Mesendoderm (in vitro differentiated cells): ENCODE measurements around the gene TRIM71.
"Not testable (repeated sequence)": the region's sequence is repeated elsewhere in the genome, so short reads cannot be mapped to it uniquely, and the experiment has no call there.

Experiments used
- DNase-seq: peaks from one replicate; pipeline ENCODE4 v3.0.0; 2013
- H2AK5ac ChIP-seq: 2 replicates; pipeline ENCODE4 v1.6.1; 2013; ENCODE audit warnings: low read length, inconsistent platforms
- H2BK120ac ChIP-seq: 2 replicates; pipeline ENCODE4 v1.6.1; 2013; ENCODE audit warnings: low read depth, mild to moderate bottlenecking, low read length, moderate library complexity, mixed read lengths
- H2BK15ac ChIP-seq: replicated peaks from 2 replicates; pipeline ENCODE4 v1.6.1; 2013; ENCODE audit warnings: low read depth, mild to moderate bottlenecking, moderate library complexity
- H2BK5ac ChIP-seq: 2 replicates; pipeline ENCODE4 v1.6.1; 2013; ENCODE audit warnings: low read length, inconsistent platforms
- H3K18ac ChIP-seq: 2 replicates; pipeline ENCODE4 v1.6.1; 2013; ENCODE audit warnings: mild to moderate bottlenecking, low read length, mixed read lengths
- H3K23ac ChIP-seq: one replicate; pipeline ENCODE4 v1.6.1; 2013; ENCODE audit warnings: low read length
- H3K27ac ChIP-seq: 2 replicates; pipeline ENCODE4 v1.5.1; 2013; ENCODE audit warnings: low read depth, mild to moderate bottlenecking, inconsistent platforms, low read length, moderate library complexity
- H3K27me3 ChIP-seq: 2 replicates; pipeline ENCODE4 v1.6.1; 2013; ENCODE audit warnings: low read length, control low read depth, mild to moderate bottlenecking, inconsistent platforms; ENCODE audit not compliant: insufficient read depth, poor library complexity
- H3K36me3 ChIP-seq: 2 replicates; pipeline ENCODE4 v1.6.1; 2013; ENCODE audit warnings: low read length, inconsistent platforms; ENCODE audit not compliant: control insufficient read depth, insufficient read depth
- H3K4ac ChIP-seq: one replicate; pipeline ENCODE4 v1.6.1; 2013; ENCODE audit warnings: low read depth, mild to moderate bottlenecking, low read length, moderate library complexity
- H3K4me1 ChIP-seq: 2 replicates; pipeline ENCODE4 v1.6.1; 2013; ENCODE audit warnings: low read depth, low read length, inconsistent platforms; ENCODE audit not compliant: control insufficient read depth
- H3K4me2 ChIP-seq: 2 replicates; pipeline ENCODE4 v1.6.1; 2013; ENCODE audit warnings: low read length
- H3K4me3 ChIP-seq: 2 replicates; pipeline ENCODE4 v1.5.1; 2013; ENCODE audit warnings: mild to moderate bottlenecking, low read length
- H3K56ac ChIP-seq: one replicate; pipeline ENCODE4 v1.6.1; 2013; ENCODE audit warnings: low read length
- H3K79me1 ChIP-seq: 2 replicates; pipeline ENCODE4 v1.6.1; 2013; ENCODE audit warnings: low read length, inconsistent platforms
- H3K79me2 ChIP-seq: 2 replicates; pipeline ENCODE4 v1.6.1; 2013; ENCODE audit warnings: mild to moderate bottlenecking, low read length; ENCODE audit not compliant: control insufficient read depth, insufficient read depth
- H3K9ac ChIP-seq: 2 replicates; pipeline ENCODE4 v1.6.1; 2013; ENCODE audit warnings: low read length, inconsistent platforms
- H4K5ac ChIP-seq: one replicate; pipeline ENCODE4 v1.6.1; 2013; ENCODE audit warnings: low read length
- H4K8ac ChIP-seq: one replicate; pipeline ENCODE4 v1.6.1; 2013; ENCODE audit warnings: low read depth, mild to moderate bottlenecking, control low read depth, low read length, moderate library complexity
- WGBS: extraction: QIAGEN DNeasy Blood & Tissue Kit; methylation state at CpG from one replicate; pipeline ENCODE4 v1.1.7; 2013; ENCODE audit warnings: low lambda C conversion rate, missing lambda C conversion rate; ENCODE audit not compliant: insufficient coverage; ENCODE audit errors: extremely low coverage; 5-methylcytosine and 5-hydroxymethylcytosine counted together

TRIM71 gene

GRCh38 chr3:32820971-32821685 is 3.3 kb downstream of the TRIM71 start:
- no CpG with 5 or more reads among the region's 12 CpGs for WGBS

GRCh38 chr3:32821686-32822296 is 4.0 kb downstream of the TRIM71 start:
- H4K8ac ChIP-seq = no peak overlapping the region
- H3K23ac ChIP-seq = peak overlapping the region; percentile 56
- peaks cover 14% of the 10 kb centered on the region for H3K4me1 ChIP-seq
- WGBS = no CpG with 5 or more reads among the region's 44 CpGs
- H3K4ac ChIP-seq = peak overlapping the region; percentile 5
- peak overlapping the region; percentile 91 for H3K56ac ChIP-seq
- no peak overlapping the region for H4K5ac ChIP-seq
- no peak overlapping the region for H3K27ac ChIP-seq
- DNase-seq = no peak
- peak overlapping the region; percentile 100 for H3K9ac ChIP-seq
- no peak overlapping the region for H2BK5ac ChIP-seq
- peak overlapping the region; percentile 28 for H3K18ac ChIP-seq
- H2BK120ac ChIP-seq = no peak overlapping the region
- H2AK5ac ChIP-seq = no peak overlapping the region
- no peaks in the 10 kb centered on the region for H3K79me1 ChIP-seq
- H3K27me3 ChIP-seq = no peaks in the 10 kb centered on the region
- peaks cover 99% of the 10 kb centered on the region for H3K79me2 ChIP-seq
- H2BK15ac ChIP-seq = no peak overlapping the region
- H3K36me3 ChIP-seq = no peaks in the 10 kb centered on the region
- H3K4me3 ChIP-seq = peak overlapping the region; percentile 53
- peak overlapping the region; percentile 95 for H3K4me2 ChIP-seq

More at GRCh38 chr3:32820971-32821685, 3.3 kb downstream of the TRIM71 start:
- H3K4me2 ChIP-seq = peak overlapping the region; percentile 95
- no peak overlapping the region for H4K8ac ChIP-seq
- peak overlapping the region; percentile 91 for H3K56ac ChIP-seq
- H3K79me1 ChIP-seq = no peaks in the 10 kb centered on the region
- no peak overlapping the region for H2BK15ac ChIP-seq
- no peak overlapping the region for H3K27ac ChIP-seq
- H3K23ac ChIP-seq = no peak overlapping the region
- H3K4me1 ChIP-seq = peaks cover 14% of the 10 kb centered on the region
- no peak overlapping the region for H4K5ac ChIP-seq
- no peak overlapping the region for H3K4ac ChIP-seq
- peak overlapping the region; percentile 28 for H3K18ac ChIP-seq
- no peaks in the 10 kb centered on the region for H3K36me3 ChIP-seq
- no peak overlapping the region for H2AK5ac ChIP-seq
- peaks cover 95% of the 10 kb centered on the region for H3K79me2 ChIP-seq
- DNase-seq = no peak
- peak overlapping the region; percentile 100 for H3K9ac ChIP-seq
- no peak overlapping the region for H2BK120ac ChIP-seq
- peak overlapping the region; percentile 44 for H3K4me3 ChIP-seq
- no peaks in the 10 kb centered on the region for H3K27me3 ChIP-seq
- no peak overlapping the region for H2BK5ac ChIP-seq

- no peak overlapping the region for H3K23ac ChIP-seq
- no peak overlapping the region for H2BK15ac ChIP-seq
- H3K27me3 ChIP-seq = no peaks in the 10 kb centered on the region
- no peak overlapping the region for H2BK5ac ChIP-seq
- H4K8ac ChIP-seq = no peak overlapping the region
- H3K27ac ChIP-seq = no peak overlapping the region
- no peak overlapping the region for H3K4me3 ChIP-seq
- H3K56ac ChIP-seq = peak overlapping the region; percentile 60
- no peak for DNase-seq
- no peak overlapping the region for H2AK5ac ChIP-seq
- H3K4me2 ChIP-seq = no peak overlapping the region
- H3K79me1 ChIP-seq = no peaks in the 10 kb centered on the region
- peak overlapping the region; percentile 38 for H3K9ac ChIP-seq
- no peak overlapping the region for H3K4ac ChIP-seq
- H3K18ac ChIP-seq = no peak overlapping the region
- H2BK120ac ChIP-seq = no peak overlapping the region
- peaks cover 14% of the 10 kb centered on the region for H3K4me1 ChIP-seq
- no CpG with 5 or more reads among the region's 5 CpGs for WGBS
- no peaks in the 10 kb centered on the region for H3K36me3 ChIP-seq
- no peak overlapping the region for H4K5ac ChIP-seq
- H3K79me2 ChIP-seq = peaks cover 99% of the 10 kb centered on the region
These were observed 5.1 kb downstream of the TRIM71 start for GRCh38 chr3:32822609-32823498.

- H3K79me1 ChIP-seq, H3K27me3 ChIP-seq, H3K18ac ChIP-seq, H3K4ac ChIP-seq, H2BK120ac ChIP-seq, H3K4me2 ChIP-seq, H3K23ac ChIP-seq, H3K27ac ChIP-seq, H4K8ac ChIP-seq, H3K9ac ChIP-seq, H2BK5ac ChIP-seq, H2BK15ac ChIP-seq, DNase-seq, H3K4me3 ChIP-seq, H4K5ac ChIP-seq, H2AK5ac ChIP-seq, H3K56ac ChIP-seq, H3K36me3 ChIP-seq: not testable (repeated sequence)
- WGBS = no CpG with 5 or more reads among the region's 21 CpGs
- peaks cover 99% of the 10 kb centered on the region for H3K79me2 ChIP-seq
- H3K4me1 ChIP-seq = peaks cover 14% of the 10 kb centered on the region
These were observed 5.9 kb downstream of the TRIM71 start for GRCh38 chr3:32823641-32824184.

- Histone ChIP-seq H3K27me3 (no peaks in the 10 kb centered on the region), H2BK5ac (no peak overlapping the region), H3K27ac (no peak overlapping the region), H3K18ac (no peak overlapping the region), H3K9ac (no peak overlapping the region), H3K4me2 (no peak overlapping the region), H3K4me3 (no peak overlapping the region), H2BK120ac (no peak overlapping the region), H2AK5ac (no peak overlapping the region), H3K36me3 (no peaks in the 10 kb centered on the region), H3K79me2 (peaks cover 97% of the 10 kb centered on the region), H3K79me1 (peaks cover 3% of the 10 kb centered on the region), H3K4ac (no peak overlapping the region), H4K8ac (no peak overlapping the region), H4K5ac (no peak overlapping the region), H3K4me1 (peaks cover 15% of the 10 kb centered on the region), H3K23ac (no peak overlapping the region), H3K56ac (no peak overlapping the region), H2BK15ac (no peak overlapping the region)
- no CpG with 5 or more reads among the region's 12 CpGs for WGBS
- DNase-seq = no peak
These were observed 8.0 kb downstream of the TRIM71 start for GRCh38 chr3:32825601-32826375.
